GM12873 (cell line): Measurements from ENCODE around the gene DHH.

Experiments
- TF ChIP-seq, protein P1 (sequence below): IDR thresholded peaks from 2 replicates; pipeline ENCODE4 v1.5.1; 2012; ENCODE audit warnings: low read depth, mild to moderate bottlenecking, moderate library complexity, low read length, control low read depth; ENCODE audit not compliant: insufficient read depth; ENCODE audit errors: missing control alignments

The DHH gene

DNA sequence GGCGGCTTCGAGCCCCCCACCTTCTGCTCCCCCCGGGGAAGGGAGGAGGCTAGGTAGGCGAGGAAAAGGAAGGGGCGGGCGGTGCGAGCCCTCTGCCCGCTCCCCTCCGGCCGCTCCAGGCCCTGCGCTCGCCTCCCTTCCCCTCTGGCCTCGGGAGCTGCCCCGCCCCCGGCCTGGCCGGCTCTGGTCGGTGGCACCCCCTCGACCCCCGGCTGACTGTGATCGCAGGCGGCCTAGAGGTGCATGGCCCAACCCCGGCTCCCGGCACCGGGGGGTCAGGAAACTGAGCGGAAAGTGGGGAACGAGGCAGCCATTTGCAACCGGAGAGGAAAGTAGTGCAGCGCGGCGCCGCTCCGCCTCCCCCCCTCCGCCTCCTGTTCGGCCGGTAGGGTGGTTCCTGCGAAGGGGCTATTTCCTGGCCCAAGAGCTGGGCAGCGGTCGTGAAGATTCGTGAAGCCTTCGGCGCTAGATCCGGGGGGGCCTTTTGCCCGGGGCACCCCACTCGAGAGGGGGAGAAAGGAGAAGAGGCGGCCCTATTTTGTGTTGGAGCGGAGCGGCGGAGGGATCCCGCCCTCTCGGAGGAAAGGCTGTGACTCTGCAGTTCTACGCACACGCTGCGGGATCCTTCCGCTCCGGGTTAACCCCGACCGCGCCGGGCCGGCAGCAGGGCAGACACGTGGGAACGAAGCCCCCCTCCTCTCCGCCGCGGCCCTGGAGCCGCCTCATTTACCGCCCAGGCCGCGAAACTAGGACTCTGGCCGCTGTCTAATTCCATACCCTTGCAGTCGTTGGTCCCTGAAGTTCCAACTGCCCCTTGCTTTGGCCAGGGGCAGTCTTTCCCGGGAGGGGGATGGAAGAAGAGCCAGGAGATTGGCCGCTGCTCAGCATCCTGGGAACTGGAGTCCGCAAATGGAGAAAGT, 34.1 kb downstream of the DHH start, which contains the start of gene KMT2D:
Gene KMT2D, minus strand, starts transcription at position 558 of the 920 bp plus-strand sequence. CDS start 5,470 bp downstream, outside the sequence.
- TF ChIP-seq, protein P1, sequence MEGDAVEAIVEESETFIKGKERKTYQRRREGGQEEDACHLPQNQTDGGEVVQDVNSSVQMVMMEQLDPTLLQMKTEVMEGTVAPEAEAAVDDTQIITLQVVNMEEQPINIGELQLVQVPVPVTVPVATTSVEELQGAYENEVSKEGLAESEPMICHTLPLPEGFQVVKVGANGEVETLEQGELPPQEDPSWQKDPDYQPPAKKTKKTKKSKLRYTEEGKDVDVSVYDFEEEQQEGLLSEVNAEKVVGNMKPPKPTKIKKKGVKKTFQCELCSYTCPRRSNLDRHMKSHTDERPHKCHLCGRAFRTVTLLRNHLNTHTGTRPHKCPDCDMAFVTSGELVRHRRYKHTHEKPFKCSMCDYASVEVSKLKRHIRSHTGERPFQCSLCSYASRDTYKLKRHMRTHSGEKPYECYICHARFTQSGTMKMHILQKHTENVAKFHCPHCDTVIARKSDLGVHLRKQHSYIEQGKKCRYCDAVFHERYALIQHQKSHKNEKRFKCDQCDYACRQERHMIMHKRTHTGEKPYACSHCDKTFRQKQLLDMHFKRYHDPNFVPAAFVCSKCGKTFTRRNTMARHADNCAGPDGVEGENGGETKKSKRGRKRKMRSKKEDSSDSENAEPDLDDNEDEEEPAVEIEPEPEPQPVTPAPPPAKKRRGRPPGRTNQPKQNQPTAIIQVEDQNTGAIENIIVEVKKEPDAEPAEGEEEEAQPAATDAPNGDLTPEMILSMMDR: peak; percentile 40

DNA sequence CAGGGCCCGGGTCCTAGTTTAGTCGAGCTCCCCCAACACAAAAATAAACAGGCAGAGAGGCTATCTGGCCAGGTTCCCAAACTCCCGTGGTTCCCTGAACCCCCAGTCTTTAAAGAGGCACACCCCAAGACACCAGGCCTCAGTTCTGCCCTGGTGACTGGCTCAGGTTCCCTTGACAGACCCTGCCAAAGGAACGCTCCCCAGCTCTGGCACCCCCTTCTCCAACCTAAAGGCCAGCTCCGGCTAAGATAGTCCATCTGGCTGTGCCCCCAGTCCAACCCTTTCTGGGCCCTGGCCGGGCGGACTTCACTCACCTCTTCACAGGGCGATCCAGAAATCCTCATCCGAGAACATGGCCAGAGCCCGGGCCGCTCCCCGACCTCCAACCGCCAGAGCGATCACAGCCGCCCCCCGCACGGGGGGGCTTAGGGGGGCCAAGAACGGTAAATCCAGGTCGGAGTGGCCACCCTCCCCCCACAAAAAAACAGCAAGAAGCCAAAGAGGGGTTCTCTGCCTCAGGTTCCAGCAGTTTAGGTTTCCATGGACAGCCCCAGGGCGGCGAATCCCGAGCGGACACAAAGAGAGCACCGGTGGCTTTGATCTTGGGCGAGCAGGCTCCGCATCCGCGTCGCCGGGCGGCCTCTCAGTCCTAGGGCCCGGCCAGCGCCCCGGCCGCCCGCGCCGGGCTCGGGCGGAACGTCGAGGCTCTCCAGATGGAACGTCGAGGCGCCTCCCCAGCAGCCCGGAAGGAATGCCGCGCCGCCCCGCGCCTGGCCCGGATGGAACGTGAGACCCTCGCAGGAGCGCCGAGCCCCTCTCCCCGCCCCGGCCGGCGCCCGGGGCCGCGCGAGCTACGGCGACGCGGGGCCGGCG, 35.1 kb downstream of the DHH start:
- TF ChIP-seq, protein P1: no peak

DNA sequence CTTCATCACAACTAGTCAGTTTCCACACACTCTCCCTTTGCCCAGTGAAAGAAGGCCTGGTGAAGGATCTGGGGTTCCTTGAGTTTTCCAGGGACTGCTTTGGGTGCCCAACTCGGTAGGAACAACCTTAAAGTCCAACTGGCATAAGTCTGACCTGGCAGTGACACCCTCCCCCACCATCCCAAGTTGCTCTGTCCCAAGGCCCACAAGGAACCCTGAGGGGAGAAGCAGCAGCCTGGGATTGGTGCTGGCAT, 35.6 kb downstream of the DHH start:
- TF ChIP-seq, protein P1: no peak

DNA sequence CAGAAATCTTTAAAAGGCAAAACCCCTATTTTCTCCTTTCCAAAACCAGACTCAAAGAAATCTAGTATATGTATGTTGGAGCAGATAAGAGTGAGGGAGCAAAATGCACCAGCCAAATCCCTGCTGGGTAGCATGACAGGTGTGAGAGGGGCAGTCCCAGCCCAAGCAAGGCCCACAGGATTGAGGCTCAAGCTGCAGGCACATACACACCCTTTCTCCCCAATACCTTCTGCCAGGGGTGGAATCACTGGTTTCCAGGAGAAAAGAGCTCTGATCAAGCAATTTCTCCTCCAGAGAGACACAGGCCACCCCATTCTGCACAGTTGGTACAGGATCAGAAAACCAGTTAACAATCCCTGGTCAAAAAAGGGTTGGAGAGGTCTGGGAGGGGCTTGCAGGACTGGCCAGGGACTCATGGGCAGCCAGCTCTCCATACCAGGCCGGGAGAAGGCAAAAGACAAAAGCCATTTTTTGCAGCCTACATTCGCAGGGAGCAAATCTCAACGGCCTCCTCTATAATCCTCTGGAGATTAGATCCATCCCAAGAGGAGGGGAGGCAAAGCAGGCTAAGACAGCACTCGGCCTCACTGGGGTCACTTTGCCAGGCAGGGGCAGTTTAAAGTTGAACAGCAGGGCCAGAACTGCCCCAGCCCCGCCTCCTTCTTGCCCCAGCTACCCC, 36.1 kb downstream of the DHH start:
- TF ChIP-seq, protein P1: no peak

DNA sequence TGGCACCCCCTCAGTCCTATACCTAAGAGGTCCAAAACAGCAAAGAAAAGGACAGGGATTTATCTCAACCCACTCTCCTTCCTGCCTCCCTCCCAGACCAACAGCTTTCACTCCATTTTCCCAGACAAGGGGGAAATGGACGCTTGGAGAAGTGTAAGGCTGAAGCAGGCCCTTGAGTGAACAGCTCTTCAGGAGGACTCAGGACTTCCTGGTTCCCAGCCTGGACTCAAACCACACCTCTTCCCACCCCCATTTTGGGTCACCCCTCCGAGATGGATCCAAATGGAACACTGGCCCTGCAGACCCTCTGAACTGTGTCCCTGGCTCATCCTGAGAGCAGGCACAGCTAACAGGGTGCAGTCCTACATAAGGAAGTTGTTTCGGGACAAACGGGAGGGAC, 36.7 kb downstream of the DHH start:
- TF ChIP-seq, protein P1: no peak

DNA sequence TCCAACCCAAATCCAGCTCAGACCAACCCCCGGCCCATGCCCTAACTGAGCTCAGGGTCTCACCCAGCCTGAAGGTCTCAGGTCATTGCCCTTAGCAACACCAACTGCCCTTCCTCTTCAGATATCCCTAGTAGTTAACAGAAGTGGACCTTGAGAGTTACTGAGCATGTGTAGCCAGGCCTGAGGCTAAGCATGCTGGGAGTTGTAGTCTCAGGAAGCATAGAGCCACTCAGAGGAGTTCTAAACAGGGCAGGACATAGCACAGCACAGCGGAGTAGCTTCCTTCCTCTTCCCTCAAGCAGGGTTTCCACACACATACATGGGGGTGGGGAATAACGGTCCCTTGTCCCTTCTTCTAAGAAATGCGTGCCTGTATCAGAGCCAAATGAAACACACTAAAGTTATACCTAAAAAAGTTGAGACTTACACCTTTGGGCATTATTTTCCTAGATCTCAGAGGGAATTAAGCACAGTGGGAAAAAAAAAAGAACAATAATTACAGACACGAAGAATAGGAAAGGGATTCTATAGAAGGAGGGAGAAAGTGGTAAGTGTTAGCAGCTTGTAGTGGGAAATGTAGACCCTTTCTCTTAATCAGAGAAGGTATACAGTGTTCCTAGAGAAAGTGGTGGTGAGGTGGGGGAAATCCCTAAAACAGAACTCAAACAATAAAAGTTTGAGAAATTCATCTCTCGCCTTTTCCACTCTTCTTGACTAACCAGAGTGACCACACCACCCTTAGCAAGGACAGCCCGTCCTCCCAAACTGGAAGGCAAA, 38.4 kb downstream of the DHH start:
- TF ChIP-seq, protein P1: no peak

DNA sequence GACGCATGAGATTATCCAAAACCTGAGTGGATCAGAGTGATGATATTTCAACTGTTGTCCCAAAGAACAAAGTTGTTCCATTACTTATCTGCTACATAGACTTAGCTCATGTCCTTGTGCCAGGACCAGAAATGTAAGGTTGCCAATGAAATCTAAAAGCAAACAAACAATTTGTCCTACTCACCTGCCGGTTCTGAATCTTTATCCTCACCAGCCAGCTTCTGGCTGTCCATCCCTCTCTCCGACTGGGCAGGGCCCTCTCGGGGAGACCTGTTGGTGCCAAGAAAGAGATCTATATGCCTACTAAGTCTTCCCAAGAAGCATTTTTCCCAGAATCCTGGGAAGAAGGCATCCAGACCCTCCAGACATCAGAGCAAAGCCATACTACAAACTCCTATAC, 39.5 kb downstream of the DHH start:
- TF ChIP-seq, protein P1: no peak
